ENCODE measurements around the gene CARS1. TPM values are rescaled to one million over a fixed set of nuclear protein-coding genes. Genes with fewer than 3 reads are reported as not detected.

CARS1 gene
- total RNA-seq, 1 donor from 2014 or later: 32.9 TPM

GRCh38 chr11:3049430-3050243 lies 7.6 kb downstream of the CARS1 start:
- DNase-seq (ENCODE audit: low read depth): peak; percentile 75
- peak; percentile 53 for TF ChIP-seq CTCF (conservative IDR thresholded peaks at IDR 0.05; ENCODE audit: low read depth, low read length)
- H3K4me3 ChIP-seq (ENCODE audit: low read depth, low read length): peak overlapping the region; percentile 22

- TF ChIP-seq CTCF (conservative IDR thresholded peaks at IDR 0.05; ENCODE audit: low read depth, low read length): no peak
Measured at GRCh38 chr11:3047637-3048036, 9.6 kb downstream of the CARS1 start.

GRCh38 chr11:3046641-3047040 lies 10.6 kb downstream of the CARS1 start:
- TF ChIP-seq CTCF (conservative IDR thresholded peaks at IDR 0.05; ENCODE audit: low read depth, low read length): no peak
- no peak overlapping the region for H3K4me3 ChIP-seq (ENCODE audit: low read depth, low read length)
- DNase-seq (ENCODE audit: low read depth): no peak

More at GRCh38 chr11:3047637-3048036, 9.6 kb downstream of the CARS1 start:
- H3K4me3 ChIP-seq (ENCODE audit: low read depth, low read length): no peak overlapping the region
- no peak for DNase-seq (ENCODE audit: low read depth)

- H3K4me3 ChIP-seq (ENCODE audit: low read depth, low read length): no peak overlapping the region
- TF ChIP-seq CTCF (conservative IDR thresholded peaks at IDR 0.05; ENCODE audit: low read depth, low read length): peak; percentile 44
- no peak for DNase-seq (ENCODE audit: low read depth)
Measured at GRCh38 chr11:3046190-3046589, 11.0 kb downstream of the CARS1 start.

- TF ChIP-seq CTCF (conservative IDR thresholded peaks at IDR 0.05; ENCODE audit: low read depth, low read length): no peak
- no peak for DNase-seq (ENCODE audit: low read depth)
Measured at GRCh38 chr11:3044915-3045314, 12.3 kb downstream of the CARS1 start.

GRCh38 chr11:3044004-3044403 lies 13.2 kb downstream of the CARS1 start:
- no peak overlapping the region for H3K4me3 ChIP-seq (ENCODE audit: low read depth, low read length)
- DNase-seq (ENCODE audit: low read depth): no peak
- TF ChIP-seq CTCF (conservative IDR thresholded peaks at IDR 0.05; ENCODE audit: low read depth, low read length): no peak

More at GRCh38 chr11:3044915-3045314, 12.3 kb downstream of the CARS1 start:
- H3K4me3 ChIP-seq (ENCODE audit: low read depth, low read length): no peak overlapping the region

All from epithelial cell of proximal tubule (primary cell).